K562 (cell line): Measurements from ENCODE around the gene OR7D2. TPM values are rescaled to one million over a fixed set of nuclear protein-coding genes. Genes with fewer than 3 reads are reported as not detected.

Experiments used
- ATAC-seq: fragments of 200-7000 bp; cut with Tn5 transposase; 3 replicates; pipeline ENCODE4 v1.9.1; 2020; ENCODE audit warnings: moderate library complexity
- BruUV-seq: library from RNA; stranded (reverse); fragments of 400-500 nt; replicated peaks from 2 replicates; lab custom pipeline; 2021; lab: Mats Ljungman, UMichigan
- CTCF ChIA-PET: fragments of 300-600 bp; formaldehyde crosslinking; extraction: SDS; loops from one replicate; lab custom pipeline; 2021; ENCODE audit warnings: low intra/inter-chr PET ratio; lab: Yijun Ruan, JAX
- POLR2A ChIA-PET: fragments of 300-600, 350-650 bp; sonication (Branson Sonifier 250); formaldehyde crosslinking; extraction: SDS; loops from one replicate; lab custom pipeline; 2021; ENCODE audit warnings: antibody characterized with exemption, inconsistent platforms; lab: Yijun Ruan, JAX
- DNase-seq, 4 experiments: peaks; one replicate each; pipeline versions ENCODE4 v3.0.0 to v3.0.0-alpha.2; 2011 to 2018; ENCODE audit warnings: low spot score in 3 of 4, mixed read lengths in 3 of 4; ENCODE audit errors: extremely low read depth in 1 of 4
- FAIRE-seq: peaks from 2 replicates; lab custom pipeline; 2011; peaks lifted over from hg19 to GRCh38; lab: Jason Lieb, UNC
- H2AFZ ChIP-seq: 2 replicates; pipeline ENCODE4 v1.6.0; 2011; ENCODE audit warnings: low read depth, low read length, control low read depth, inconsistent platforms
- H3K27ac ChIP-seq: fragments of 200-600 bp; 3 replicates; pipeline ENCODE4 v1.8.0; 2011; ENCODE audit warnings: low read depth, mild to moderate bottlenecking, control low read depth, inconsistent platforms, low read length, moderate library complexity, mixed read lengths; ENCODE audit errors: extremely low read depth
- H3K27me3 ChIP-seq, 2 experiments: fragments of 300-600 bp in 1 of 2; 2 replicates in 1 of 2; 3 replicates in 1 of 2; pipeline versions ENCODE4 v1.6.0 to v1.8.0; 2011; ENCODE audit warnings: inconsistent platforms in 2 of 2, low read length in 2 of 2, mild to moderate bottlenecking in 1 of 2, mixed read lengths in 1 of 2, moderate library complexity in 1 of 2; ENCODE audit not compliant: control insufficient read depth in 2 of 2, insufficient read depth in 2 of 2
- H3K36me3 ChIP-seq: fragments of 300-600 bp; 3 replicates; pipeline ENCODE4 v1.8.0; 2011; ENCODE audit warnings: mild to moderate bottlenecking, low read length, inconsistent platforms; ENCODE audit not compliant: control insufficient read depth, insufficient read depth
- H3K4me1 ChIP-seq, 2 experiments: fragments of 200-600 bp in 1 of 2; replicated peaks in 1 of 2; 2 replicates in 1 of 2; 3 replicates in 1 of 2; pipeline versions ENCODE4 v1.5.1 to v1.8.0; 2011; ENCODE audit warnings: inconsistent platforms in 2 of 2, low read length in 2 of 2, mild to moderate bottlenecking in 1 of 2, mixed read lengths in 1 of 2, moderate library complexity in 1 of 2; ENCODE audit not compliant: control insufficient read depth in 2 of 2, insufficient read depth in 2 of 2
- H3K4me2 ChIP-seq: 2 replicates; pipeline ENCODE4 v1.6.1; 2011; ENCODE audit warnings: low read length, control low read depth, inconsistent platforms, mixed read lengths; ENCODE audit not compliant: insufficient read depth
- H3K4me3 ChIP-seq: fragments of 200-600 bp; sonication (generic), shearing (Covaris generic); 2 replicates; pipeline ENCODE4 v1.5.1; 2016; ENCODE audit warnings: control low read depth, inconsistent platforms
- H3K79me2 ChIP-seq: fragments of 200-600 bp; 3 replicates; pipeline ENCODE4 v1.8.0; 2011; ENCODE audit warnings: low read length, inconsistent platforms; ENCODE audit not compliant: control insufficient read depth, insufficient read depth
- H3K9ac ChIP-seq, 2 experiments: 2 replicates each; pipeline versions ENCODE4 v1.6.0 to v1.6.1; 2011; ENCODE audit warnings: low read depth in 2 of 2, low read length in 2 of 2, control low read depth in 1 of 2, inconsistent platforms in 1 of 2, mild to moderate bottlenecking in 1 of 2, mixed read lengths in 1 of 2; ENCODE audit not compliant: insufficient read depth in 1 of 2
- H3K9me1 ChIP-seq: one replicate; pipeline ENCODE4 v1.6.0; 2011; ENCODE audit warnings: inconsistent platforms, mild to moderate bottlenecking, low read length, moderate library complexity; ENCODE audit not compliant: control insufficient read depth, insufficient read depth
- H3K9me3 ChIP-seq: replicated peaks from 2 replicates; pipeline ENCODE4 v1.5.1; 2011; ENCODE audit warnings: low read depth, low read length, inconsistent platforms; ENCODE audit not compliant: control insufficient read depth, insufficient read depth
- H4K20me1 ChIP-seq: replicated peaks from 2 replicates; pipeline ENCODE4 v1.6.1; 2011; ENCODE audit warnings: low read length, inconsistent platforms, mixed read lengths; ENCODE audit not compliant: control insufficient read depth, insufficient read depth
- ADNP ChIP-seq: fragments of 200-800 bp; sonication (Bioruptor generic); IDR thresholded peaks from 2 replicates; pipeline ENCODE4 v1.6.1; 2016; ENCODE audit warnings: missing genetic modification characterization, missing compliant biosample characterization
- BCOR ChIP-seq: fragments of 450-650 bp; IDR thresholded peaks from 2 replicates; pipeline ENCODE4 v1.6.1; 2016
- DACH1 ChIP-seq: fragments of 450-650 bp; IDR thresholded peaks from 2 replicates; pipeline ENCODE4 v1.6.1; 2018; ENCODE audit not compliant: partially characterized antibody
- ELF4 ChIP-seq: fragments of 450-650 bp; formaldehyde crosslinking; IDR thresholded peaks from 2 replicates; pipeline ENCODE4 v1.4.0; 2022; ENCODE audit warnings: missing genetic modification characterization
- MEF2A ChIP-seq: IDR thresholded peaks from 2 replicates; pipeline ENCODE4 v1.6.1; 2011; ENCODE audit warnings: low read depth, mild to moderate bottlenecking, low read length, moderate library complexity; ENCODE audit not compliant: control insufficient read depth
- RBM25 ChIP-seq: fragments of 200-400 bp; formaldehyde crosslinking; IDR thresholded peaks from 2 replicates; pipeline ENCODE4 v1.6.1; 2018; ENCODE audit warnings: low read length, low read depth, moderate library complexity; ENCODE audit not compliant: severe bottlenecking
- SMARCB1 ChIP-seq: IDR thresholded peaks from 2 replicates; pipeline ENCODE4 v1.6.1; 2011; ENCODE audit warnings: improper control_type of control experiment, low read depth; ENCODE audit not compliant: insufficient read length
- SNIP1 ChIP-seq: fragments of 450-650 bp; IDR thresholded peaks from 2 replicates; pipeline ENCODE4 v1.7.1; 2017; ENCODE audit warnings: low read depth, mild to moderate bottlenecking
- TOE1 ChIP-seq, 2 experiments: fragments of 450-650 bp in 1 of 2; sonication (generic) in 1 of 2; formaldehyde crosslinking in 1 of 2; IDR thresholded peaks; 2 replicates each; pipeline versions ENCODE4 v1.7.1 to v1.8.0; 2016 to 2022; ENCODE audit warnings: borderline replicate concordance in 2 of 2, mild to moderate bottlenecking in 2 of 2, antibody characterized with exemption in 1 of 2, inconsistent platforms in 1 of 2, low read depth in 1 of 2, missing genetic modification reagents in 1 of 2, moderate library complexity in 1 of 2
- ZKSCAN1 ChIP-seq: fragments of 150-350 bp; IDR thresholded peaks from 2 replicates; pipeline ENCODE4 v1.6.1; 2016; ENCODE audit warnings: low read depth, low read length
- ZNF146 ChIP-seq: IDR thresholded peaks from one replicate; pipeline ENCODE4 v1.6.1; 2018; ENCODE audit warnings: missing compliant biosample characterization; ENCODE audit not compliant: unreplicated experiment
- ZNF445 ChIP-seq: fragments of 250-450 bp; sonication (Bioruptor Pico); IDR thresholded peaks from 2 replicates; pipeline ENCODE4 v1.4.0; 2020; ENCODE audit warnings: low read depth, mild to moderate bottlenecking, moderate library complexity
- ZNF778 ChIP-seq: fragments of 450-650 bp; formaldehyde crosslinking; IDR thresholded peaks from 2 replicates; pipeline ENCODE4 v1.4.0; 2020; ENCODE audit warnings: mild to moderate bottlenecking, moderate library complexity
- WGBS: fragments of 100-300 bp; shearing (Covaris generic); methylation state at CpG from one replicate; pipeline ENCODE4 v1.1.6; 2016; ENCODE audit warnings: low coverage, mixed read lengths; ENCODE audit not compliant: insufficient coverage; ENCODE audit errors: missing lambda C conversion rate; 5-methylcytosine and 5-hydroxymethylcytosine counted together
- in situ Hi-C: fragments of 300-500 bp; cut with MboI; formaldehyde crosslinking; loops from 4 replicates; pipeline ENCODE4 v1.15.0; 2018; ENCODE audit warnings: inconsistent platforms, mixed read lengths
- intact Hi-C: fragments of 100-400 bp; cut with micrococcal nuclease; formaldehyde crosslinking; loops from 2 replicates; pipeline ENCODE4 v1.14.2; 2022
- polyA plus RNA-seq, 8 experiments: library from polyadenylated mRNA; depleted of rRNA in 4 of 8; stranded (reverse) in 5 of 8; unstranded in 3 of 8; fragments of >200 nt; fragmentation: Nextera tagmentation in 2 of 8; fragmentation: Illumina TruSeq in 1 of 8; extraction: Ambion mirVana in 2 of 8; extraction: Trizol in 1 of 8; gene quantifications; 2 replicates each; pipeline versions ENCODE4 v1.2.1 to v1.2.3, GENCODE V29; 2011 to 2014; ENCODE audit warnings: inconsistent platforms in 1 of 8, missing spikeins in 1 of 8
- total RNA-seq, 7 experiments: library from RNA; depleted of rRNA in 6 of 7; stranded (reverse); fragments of >200 nt in 6 of 7; fragmentation: Illumina TruSeq in 2 of 7; extraction: Trizol in 2 of 7; gene quantifications; 2 replicates each; pipeline versions ENCODE4 v1.2.1 to v1.2.3, GENCODE V29; 2011 to 2021; ENCODE audit warnings: low replicate concordance in 1 of 7
- TF ChIP-seq, protein P1 (sequence below): fragments of 250-450 bp; sonication (Bioruptor Pico); IDR thresholded peaks from 2 replicates; pipeline ENCODE4 v1.8.0; 2022; ENCODE audit warnings: moderate library complexity, mild to moderate bottlenecking, inconsistent platforms
- TF ChIP-seq, protein P2 (sequence below): fragments of 450-650 bp; conservative IDR thresholded peaks from 2 replicates; pipeline ENCODE4 v1.6.1; 2016; ENCODE audit warnings: missing genetic modification characterization, low read depth, mild to moderate bottlenecking, control low read depth, missing compliant biosample characterization
- TF ChIP-seq, protein P3 (sequence below): sonication (generic); formaldehyde crosslinking; IDR thresholded peaks from 2 replicates; pipeline ENCODE4 v1.8.1; 2023; ENCODE audit warnings: mild to moderate bottlenecking, missing genetic modification reagents

Gene OR7D2
- total and polyA plus RNA-seq, 9 of the 15 experiments (the other 6 are each of a cell fraction or from before 2014, with no cell fraction given), result 0.05 to 0.75 (median 0.45) TPM

DNA sequence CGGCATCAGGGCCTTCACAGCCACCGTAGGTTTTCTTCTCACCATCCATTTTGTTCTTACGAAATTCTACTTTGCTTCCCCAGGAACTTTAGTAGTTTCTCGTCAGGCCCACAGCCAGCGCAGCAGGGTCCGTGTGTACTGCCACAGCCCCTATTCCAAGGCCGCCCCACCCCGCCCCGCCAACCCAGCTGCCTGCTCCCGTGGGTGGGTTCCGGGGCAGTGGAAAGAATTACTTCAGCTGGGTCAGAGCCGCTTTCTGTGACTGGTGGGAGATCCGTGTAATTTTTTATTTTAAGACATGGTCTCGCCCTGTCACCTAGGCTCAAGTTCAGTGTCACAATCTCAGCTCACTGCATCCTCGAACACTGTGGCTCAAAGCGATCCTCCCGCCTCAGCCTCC is 4.2 kb downstream of the OR7D2 start (continued):
- TF ChIP-seq DACH1 (no peak), SMARCB1 (no peak), ZKSCAN1 (no peak), ADNP (tag) (no peak), BCOR (no peak), TOE1 (IDR thresholded peaks at IDR 0.05; ENCODE audit: borderline replicate concordance) (no peak), TOE1 (CRISPR knock-in tag; IDR thresholded peaks at IDR 0.05; ENCODE audit: borderline replicate concordance, low read depth) (no peak), SNIP1 (no peak), ZNF778 (CRISPR knock-in tag) (no peak)
- TF ChIP-seq, protein P1, sequence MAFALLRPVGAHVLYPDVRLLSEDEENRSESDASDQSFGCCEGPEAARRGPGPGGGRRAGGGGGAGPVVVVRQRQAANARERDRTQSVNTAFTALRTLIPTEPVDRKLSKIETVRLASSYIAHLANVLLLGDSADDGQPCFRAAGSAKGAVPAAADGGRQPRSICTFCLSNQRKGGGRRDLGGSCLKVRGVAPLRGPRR (CRISPR knock-in tag), result no peak

DNA sequence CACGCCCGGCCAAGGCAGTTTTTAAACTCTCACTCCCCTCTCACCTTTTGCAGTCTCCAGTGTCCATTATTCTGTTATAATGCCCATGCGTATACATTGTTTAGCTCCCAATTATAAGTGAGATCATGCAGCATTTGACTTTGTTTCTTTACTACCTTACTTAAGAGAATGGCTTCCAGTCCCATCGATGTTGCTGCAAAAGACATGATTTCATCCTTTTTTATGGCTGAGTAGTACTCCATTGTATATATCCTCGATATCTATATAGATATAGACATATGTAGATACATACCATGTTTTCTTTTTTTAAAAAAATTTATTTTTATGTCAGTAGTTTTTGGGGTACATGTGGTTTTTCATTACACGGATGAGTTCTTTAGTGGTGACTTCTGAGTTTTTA is 8.4 kb downstream of the OR7D2 start:
- no peaks in the 10 kb centered on the region for H3K27me3 ChIP-seq
- CTCF ChIA-PET, result interaction anchor here (0.6 kb wide), 1 partner anchor 482 kb away, joined by 3 read pairs; no protein-coding TSS in a partner anchor
- H3K4me2 ChIP-seq, result no peak overlapping the region
- 33% methylated on average over 6 of the region's 6 CpGs for WGBS
- no peaks in the 10 kb centered on the region for H3K4me1 ChIP-seq
- no peak for DNase-seq
- in situ Hi-C loops, result no loop called here
- no peak for FAIRE-seq
- no peak for ATAC-seq
- H4K20me1 ChIP-seq, result no peaks in the 10 kb centered on the region
- no peaks in the 10 kb centered on the region for H3K79me2 ChIP-seq
- no peaks in the 10 kb centered on the region for H3K9me3 ChIP-seq
- H3K9me1 ChIP-seq, result no peaks in the 10 kb centered on the region
- TF ChIP-seq RBM25 (peak; percentile 55), ZNF445 (no peak), ZNF146 (CRISPR knock-in tag) (peak; percentile 67), ELF4 (no peak), MEF2A (no peak)
- TF ChIP-seq, protein P2, sequence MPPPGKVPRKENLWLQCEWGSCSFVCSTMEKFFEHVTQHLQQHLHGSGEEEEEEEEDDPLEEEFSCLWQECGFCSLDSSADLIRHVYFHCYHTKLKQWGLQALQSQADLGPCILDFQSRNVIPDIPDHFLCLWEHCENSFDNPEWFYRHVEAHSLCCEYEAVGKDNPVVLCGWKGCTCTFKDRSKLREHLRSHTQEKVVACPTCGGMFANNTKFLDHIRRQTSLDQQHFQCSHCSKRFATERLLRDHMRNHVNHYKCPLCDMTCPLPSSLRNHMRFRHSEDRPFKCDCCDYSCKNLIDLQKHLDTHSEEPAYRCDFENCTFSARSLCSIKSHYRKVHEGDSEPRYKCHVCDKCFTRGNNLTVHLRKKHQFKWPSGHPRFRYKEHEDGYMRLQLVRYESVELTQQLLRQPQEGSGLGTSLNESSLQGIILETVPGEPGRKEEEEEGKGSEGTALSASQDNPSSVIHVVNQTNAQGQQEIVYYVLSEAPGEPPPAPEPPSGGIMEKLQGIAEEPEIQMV (tag), result no peak
- TF ChIP-seq, protein P3, sequence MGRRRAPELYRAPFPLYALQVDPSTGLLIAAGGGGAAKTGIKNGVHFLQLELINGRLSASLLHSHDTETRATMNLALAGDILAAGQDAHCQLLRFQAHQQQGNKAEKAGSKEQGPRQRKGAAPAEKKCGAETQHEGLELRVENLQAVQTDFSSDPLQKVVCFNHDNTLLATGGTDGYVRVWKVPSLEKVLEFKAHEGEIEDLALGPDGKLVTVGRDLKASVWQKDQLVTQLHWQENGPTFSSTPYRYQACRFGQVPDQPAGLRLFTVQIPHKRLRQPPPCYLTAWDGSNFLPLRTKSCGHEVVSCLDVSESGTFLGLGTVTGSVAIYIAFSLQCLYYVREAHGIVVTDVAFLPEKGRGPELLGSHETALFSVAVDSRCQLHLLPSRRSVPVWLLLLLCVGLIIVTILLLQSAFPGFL, result no peak
- TF ChIP-seq, all 486 proteins: peak for 2
- POLR2A ChIA-PET, result interaction anchor here (0.6 to 0.7 kb wide), 2 partner anchors 20 to 682 kb away, joined by 3 read pairs; no protein-coding TSS in a partner anchor
- H3K27ac ChIP-seq, result no peak overlapping the region
- no peak overlapping the region for H3K4me3 ChIP-seq
- BruUV-seq, result no TSS peak
- no peak overlapping the region for H2AFZ ChIP-seq
- no peaks in the 10 kb centered on the region for H3K36me3 ChIP-seq
- intact Hi-C loops, result no loop called here
- H3K9ac ChIP-seq, result no peak overlapping the region
